LHCN-M2 (cell line): ENCODE measurements around the gene DMRT2. TPM values are rescaled to one million over a fixed set of nuclear protein-coding genes. Genes with fewer than 3 reads are reported as not detected.

Experiments
- DNase-seq: peaks from one replicate; pipeline ENCODE4 v3.0.0-alpha.2; 2012; ENCODE audit warnings: low read depth
- polyA plus RNA-seq: library from polyadenylated mRNA; unstranded; fragments of >200 nt; gene quantifications from one replicate; pipeline ENCODE4 v1.2.1, GENCODE V29; 2012; ENCODE audit warnings: missing spikeins
- total RNA-seq: library from RNA; depleted of rRNA; stranded (reverse); fragments of >200 nt; gene quantifications from 2 replicates; pipeline ENCODE4 v1.2.3, GENCODE V29; 2014; rRNA removed

The DMRT2 gene
- total RNA-seq: 0.06 TPM in 1 of 2 replicates, not detected in the other
- not detected for polyA plus RNA-seq

GRCh38 chr9:1050125-1050895 lies at the start of gene DMRT2:
Gene DMRT2, plus strand, starts transcription at chr9:1050357. Its CDS starts 1,257 bp downstream, at chr9:1051614.
- peak; percentile 56 for DNase-seq

DNA sequence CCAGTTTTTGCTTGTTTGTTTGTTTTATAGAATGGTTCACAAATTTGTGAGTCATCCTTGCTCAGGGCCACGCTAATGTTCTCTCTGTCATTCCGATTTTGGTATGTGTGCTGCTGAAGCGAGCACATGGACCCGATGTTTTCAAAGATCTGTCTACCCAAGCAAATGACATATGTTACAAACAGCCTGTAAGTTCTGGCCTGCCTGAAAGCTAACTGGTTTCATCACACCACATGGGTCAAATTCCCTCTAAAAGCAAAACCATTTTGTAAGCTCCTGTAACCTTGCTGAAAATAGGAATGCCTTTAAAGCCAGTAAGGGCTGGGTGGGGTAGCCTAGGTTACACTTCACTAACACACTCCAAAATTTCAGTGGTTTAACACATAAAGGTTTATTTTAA lies 48.3 kb upstream of the DMRT2 start:
- peak; percentile 67 for DNase-seq

- DNase-seq: no peak
Observed at GRCh38 chr9:1002678-1003077, 47.5 kb upstream of the DMRT2 start.

DNA sequence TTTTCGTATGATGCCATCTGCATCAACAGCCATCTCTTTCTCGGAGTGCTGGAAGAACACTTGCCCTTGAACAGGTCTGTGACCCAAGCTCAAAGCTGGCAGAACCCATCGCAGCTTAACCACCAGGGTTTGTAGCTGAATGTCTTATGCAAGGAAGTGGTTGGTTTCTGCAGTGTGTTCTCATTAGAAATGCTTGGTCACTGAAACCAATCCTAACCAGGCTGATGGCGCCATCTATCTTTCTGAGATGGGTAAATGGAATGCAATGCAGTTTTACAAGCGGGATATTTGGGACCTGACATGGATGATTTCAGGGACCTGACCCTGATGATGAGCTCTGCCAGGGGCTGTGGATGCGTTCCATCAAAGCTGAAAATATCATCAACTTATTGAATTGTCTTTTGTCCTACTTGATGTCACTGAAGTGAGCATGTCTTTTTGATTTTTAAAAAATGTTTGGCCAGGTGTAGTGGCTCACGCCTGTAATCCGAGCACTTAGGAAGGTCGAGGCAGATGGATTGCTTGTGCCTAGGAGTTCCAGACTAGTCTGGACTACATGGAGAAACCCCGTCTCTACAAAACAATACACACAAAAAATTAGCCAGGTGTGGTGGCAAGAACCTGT lies 45.0 kb upstream of the DMRT2 start:
- DNase-seq: peak; percentile 72

DNA sequence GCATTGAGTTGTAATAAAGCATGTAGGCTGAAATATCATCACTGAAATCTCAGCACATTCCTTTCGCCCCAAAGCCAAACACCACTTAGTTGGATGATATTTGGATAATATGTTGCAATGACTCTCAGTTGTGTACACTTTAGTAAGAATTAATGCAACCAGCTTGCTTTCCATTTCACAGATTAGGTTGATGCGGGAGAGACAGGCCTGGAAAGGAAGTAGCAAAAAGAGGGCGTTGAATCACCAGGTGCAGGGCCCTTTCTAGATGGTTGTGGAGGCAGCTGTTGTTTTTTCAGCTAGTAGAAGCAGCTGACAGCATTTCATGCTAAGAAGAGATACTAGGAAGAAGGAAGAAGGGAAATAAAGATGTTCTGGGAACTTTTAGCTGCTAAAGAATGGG lies 42.8 kb upstream of the DMRT2 start:
- peak; percentile 83 for DNase-seq

DNA sequence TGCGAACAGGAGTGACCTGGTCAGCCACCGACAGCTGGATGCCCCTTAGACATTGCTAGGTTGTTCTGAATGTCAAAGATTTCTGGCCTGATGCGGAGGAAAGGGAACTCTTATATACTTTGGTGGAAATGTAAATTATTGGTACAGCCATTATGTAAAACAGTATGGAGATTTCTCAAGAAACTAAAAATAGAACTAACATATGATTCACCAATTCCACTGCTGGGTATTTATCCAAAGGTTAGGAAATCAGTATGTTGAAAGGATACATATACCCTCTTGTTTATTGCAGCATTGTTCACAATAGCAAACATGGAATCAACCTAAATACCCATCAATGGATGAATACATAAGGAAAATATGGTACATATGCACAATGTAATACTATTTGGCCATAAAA lies 41.9 kb upstream of the DMRT2 start:
- peak; percentile 35 for DNase-seq

DNA sequence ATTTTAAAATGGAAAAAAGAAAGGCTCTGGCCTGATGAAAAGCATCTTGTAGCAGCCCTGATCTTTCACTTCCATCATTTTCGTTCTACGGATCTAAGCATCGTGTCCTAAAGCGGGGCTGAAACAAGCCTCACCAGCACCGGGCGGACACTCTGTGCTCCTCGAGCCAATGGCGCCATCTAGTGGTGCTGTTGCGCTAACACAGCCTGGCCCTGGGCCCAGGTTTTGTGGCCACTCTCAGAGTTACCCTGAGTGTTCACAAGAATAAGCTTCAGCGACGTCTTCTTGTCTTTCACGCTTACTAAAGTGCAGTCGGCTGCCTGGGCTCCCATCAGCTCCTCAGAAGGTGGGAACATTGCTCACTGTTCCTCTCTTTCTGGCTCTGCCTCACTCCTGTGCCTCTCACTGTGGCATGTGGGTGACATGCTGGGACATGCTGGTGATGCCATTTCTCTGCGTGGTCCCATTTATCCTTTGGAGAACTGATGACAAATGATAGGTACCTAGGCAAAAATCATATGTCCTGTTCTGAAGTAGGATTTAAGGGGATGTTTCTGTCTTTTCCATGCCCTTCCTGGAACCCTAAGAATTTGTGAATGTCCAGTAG lies 41.0 kb upstream of the DMRT2 start:
- DNase-seq: peak; percentile 77

- no peak for DNase-seq
Observed at GRCh38 chr9:1013021-1013420, 37.1 kb upstream of the DMRT2 start.

DNA sequence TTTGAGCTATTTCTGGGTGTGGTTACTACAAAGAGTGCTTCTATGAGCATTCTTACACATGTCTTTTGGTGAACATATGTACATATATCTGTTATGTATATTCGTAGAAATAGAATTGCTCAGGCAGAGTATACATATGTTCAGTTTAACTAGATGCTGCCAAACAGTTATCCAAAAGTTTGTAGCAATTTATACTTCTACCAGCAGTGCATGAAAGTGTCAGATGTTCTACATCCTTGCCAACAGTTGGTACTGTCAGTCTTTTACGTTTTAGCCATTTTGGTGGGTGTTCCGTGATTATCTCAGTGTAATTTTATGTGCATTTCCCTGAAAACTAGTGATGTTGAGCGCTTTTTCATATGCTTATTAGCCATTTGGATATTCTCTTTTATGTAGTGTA lies 35.9 kb upstream of the DMRT2 start:
- no peak for DNase-seq

- no peak for DNase-seq
Observed at GRCh38 chr9:1014640-1015039, 35.5 kb upstream of the DMRT2 start.

- DNase-seq: peak; percentile 30
Observed at GRCh38 chr9:1018121-1018520, 32.0 kb upstream of the DMRT2 start.

DNA sequence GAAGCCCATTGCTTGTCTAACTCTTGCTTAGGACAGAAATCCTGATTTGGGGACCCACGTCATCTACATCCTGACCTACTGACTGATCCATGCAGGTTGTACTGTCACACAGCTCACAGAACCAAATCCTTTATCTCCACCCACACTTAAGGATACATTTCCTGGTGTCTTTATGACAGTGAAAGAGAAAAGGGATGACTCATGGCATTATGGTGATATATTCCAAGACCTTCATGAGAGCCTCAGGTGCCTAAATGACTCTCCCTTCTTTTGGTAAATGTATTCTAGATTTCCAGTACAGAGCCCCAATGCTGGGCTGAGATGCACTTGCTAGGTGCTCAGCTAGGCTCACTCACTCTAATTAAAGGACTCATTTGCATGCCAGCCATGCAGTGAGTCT lies 26.0 kb upstream of the DMRT2 start:
- DNase-seq: no peak

DNA sequence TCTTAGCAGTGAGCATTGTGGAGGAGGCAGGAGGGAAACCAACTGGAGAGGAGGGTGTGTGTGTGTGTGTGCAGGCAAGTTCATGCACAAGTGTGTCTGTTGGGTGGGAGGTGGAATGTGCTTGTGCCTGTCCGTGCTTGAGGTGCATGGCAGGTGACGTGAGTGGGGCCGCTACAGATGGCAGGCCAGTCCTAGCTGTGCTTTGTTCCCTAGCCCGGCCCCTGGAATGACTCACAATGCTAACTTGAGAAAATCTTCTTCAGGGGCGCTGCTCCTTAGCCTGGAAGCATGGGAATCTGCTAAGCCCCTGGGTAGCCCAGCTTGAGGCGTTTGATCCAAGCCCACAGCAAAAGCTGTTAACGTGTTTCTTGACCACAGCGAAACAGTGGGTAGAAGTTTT lies 25.0 kb upstream of the DMRT2 start:
- no peak for DNase-seq

DNA sequence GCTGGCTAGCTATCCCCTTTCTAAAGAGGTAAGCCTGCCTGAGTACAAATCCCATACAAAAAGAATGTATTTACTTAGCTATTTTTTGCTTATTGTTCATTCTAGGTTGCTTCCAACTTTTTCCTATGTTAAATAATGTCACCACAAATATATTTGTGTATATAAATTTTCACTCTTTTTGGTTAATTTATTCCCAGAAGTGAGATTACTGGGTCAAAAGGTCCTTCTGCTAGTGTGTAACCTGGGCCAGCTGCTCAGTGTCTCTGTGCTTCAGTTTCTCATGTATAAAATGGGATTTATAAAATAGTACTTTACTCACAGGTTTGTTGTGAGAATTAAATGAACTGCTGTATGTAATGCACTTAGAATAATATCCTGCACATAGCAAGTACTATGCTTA lies 23.9 kb upstream of the DMRT2 start:
- no peak for DNase-seq

DNA sequence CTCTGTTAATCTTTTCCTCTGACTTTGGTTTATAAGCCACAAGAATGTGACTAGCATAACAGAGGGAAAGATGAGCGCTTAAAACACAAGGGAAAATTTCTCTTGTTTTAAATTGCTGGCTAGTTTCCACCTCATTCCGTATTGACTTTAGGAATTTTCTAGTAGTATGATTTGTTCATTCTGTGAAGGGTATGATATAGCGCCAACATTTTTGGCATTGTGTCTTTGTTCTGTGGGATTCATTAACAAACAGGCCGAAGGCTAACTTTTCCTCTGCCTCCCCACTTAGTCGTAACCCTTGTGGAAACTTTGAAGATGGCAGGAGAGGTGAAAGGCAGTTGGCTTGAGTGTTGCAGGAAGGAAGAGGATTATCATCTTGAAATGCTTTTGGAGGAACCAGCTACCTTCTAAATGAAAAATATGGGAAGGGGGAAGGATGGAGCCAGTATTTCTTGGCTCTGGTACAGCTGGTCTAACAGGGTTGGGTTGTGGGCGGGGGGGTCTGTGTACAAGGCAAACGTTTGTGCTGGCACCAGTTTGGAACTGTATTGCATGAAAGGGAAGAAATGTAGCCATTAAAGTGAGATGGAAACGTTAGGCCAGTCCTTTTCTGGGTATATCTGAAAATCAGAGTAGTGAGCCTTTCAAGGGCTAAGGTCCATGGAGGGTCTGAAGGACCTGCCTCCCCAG lies 21.5 kb upstream of the DMRT2 start:
- DNase-seq: no peak

- no peak for DNase-seq
Observed at GRCh38 chr9:1031951-1032601, 18.1 kb upstream of the DMRT2 start.

- no peak for DNase-seq
Observed at GRCh38 chr9:1034271-1034670, 15.9 kb upstream of the DMRT2 start.

- no peak for DNase-seq
Observed at GRCh38 chr9:1039589-1039988, 10.6 kb upstream of the DMRT2 start.

- DNase-seq: peak; percentile 21
Observed at GRCh38 chr9:1042466-1042865, 7.7 kb upstream of the DMRT2 start.

DNA sequence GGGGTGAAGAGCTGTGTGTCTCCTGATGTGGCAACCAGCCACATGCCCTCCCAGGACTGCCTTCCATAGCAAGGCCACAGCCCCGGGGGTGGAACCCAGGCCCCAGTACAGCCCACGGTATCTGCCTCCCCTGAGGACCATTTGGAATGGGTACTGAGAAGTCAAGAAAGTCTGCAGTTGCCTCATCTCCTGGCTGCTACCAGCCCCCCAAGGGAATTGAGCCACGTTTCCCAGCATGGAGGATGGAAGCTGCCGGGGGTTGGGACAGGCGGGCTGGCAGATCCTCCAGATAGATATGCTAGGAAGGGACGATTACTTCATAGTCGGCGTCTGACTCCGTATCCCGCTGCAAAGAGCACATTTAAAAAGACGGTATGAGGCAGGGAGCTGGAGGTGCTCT lies 5.5 kb upstream of the DMRT2 start:
- DNase-seq: no peak

- no peak for DNase-seq
Observed at GRCh38 chr9:1046639-1047572, 3.3 kb upstream of the DMRT2 start.
